B cell (primary cell): ENCODE results near the gene ATXN1.

ENCODE experiments used
- CTCF ChIP-seq: fragments of 200-600 bp; IDR thresholded peaks from one replicate; pipeline ENCODE4 v1.8.0; 2022; ENCODE audit warnings: antibody characterized with exemption, mild to moderate bottlenecking
- EZH2 ChIP-seq: IDR thresholded peaks from 2 replicates; pipeline ENCODE4 v1.6.1; 2012; ENCODE audit warnings: borderline replicate concordance, low read depth, mild to moderate bottlenecking, moderate library complexity, low read length; ENCODE audit not compliant: insufficient read depth, poor library complexity, severe bottlenecking

DNA sequence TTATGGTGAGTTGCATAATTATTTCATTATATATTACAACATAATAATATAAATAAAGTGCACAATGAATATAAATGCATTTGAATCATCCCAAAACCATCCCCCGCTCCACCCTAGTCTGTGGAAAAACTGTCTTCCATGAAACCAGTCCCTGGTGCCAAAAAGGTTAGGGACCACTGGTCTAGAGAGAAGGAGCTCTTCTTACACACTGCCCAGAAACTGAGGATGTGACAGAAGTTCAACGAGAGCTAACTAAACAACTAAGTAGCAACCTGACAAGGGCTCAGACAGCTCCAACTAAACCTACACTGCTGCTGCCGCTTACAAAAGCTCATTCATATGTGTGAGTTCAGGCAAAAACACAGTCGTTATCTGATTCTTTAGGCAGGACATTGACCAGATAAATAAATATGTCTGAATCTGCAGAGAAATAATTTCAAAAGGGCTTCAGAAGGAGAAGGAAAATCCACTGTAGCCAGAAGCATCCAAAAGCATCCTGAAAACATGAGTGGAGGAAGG, 125.9 kb downstream of the ATXN1 start:
- TF ChIP-seq CTCF (no peak), EZH2 (no peak)
